ENCODE results near the gene MEOX2. TPM values are rescaled to one million over a fixed set of nuclear protein-coding genes. Genes with fewer than 3 reads are reported as not detected.
A peak's percentile ranks its signal among the peaks of the same experiment; 100 is the strongest.

Gene MEOX2
- total RNA-seq, 4 donors from 2014 or later: 0.51 to 16.9 (median 5.7) TPM

DNA sequence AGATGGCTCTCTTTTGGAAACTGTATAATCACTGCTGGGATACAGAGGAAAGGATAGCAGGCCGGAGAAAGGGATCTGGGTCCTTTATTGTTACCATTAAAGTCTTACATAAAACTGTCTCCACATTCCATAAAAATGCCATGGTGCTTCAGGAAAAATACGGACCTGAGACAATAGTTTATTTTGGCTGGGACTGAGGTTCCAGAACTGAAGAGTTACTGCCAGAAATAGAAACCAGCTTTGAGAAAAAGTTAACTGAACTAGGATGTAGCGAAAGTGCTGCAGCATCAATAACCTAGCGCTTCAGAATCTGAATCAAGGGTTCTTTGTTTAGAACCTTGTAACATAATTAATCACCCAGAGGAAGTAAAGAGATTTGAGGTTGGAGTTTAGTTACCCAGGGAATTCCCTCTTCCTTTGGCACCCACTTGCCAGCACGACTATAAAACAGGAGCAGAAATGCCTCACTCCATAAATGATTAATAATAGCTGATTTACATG lies 38.0 kb downstream of the MEOX2 start:
- H3K27ac ChIP-seq: peak overlapping the region; percentile 62 to 66
- H3K27me3 ChIP-seq: no peaks in the 10 kb centered on the region
- H3K4me1 ChIP-seq: no peaks in the 10 kb centered on the region
- no peak overlapping the region for H3K4me3 ChIP-seq
- intact Hi-C loops (cut with DNase I; ENCODE audit: low total_unique reads): no loop called here
- no peak for DNase-seq
- H3K36me3 ChIP-seq: no peaks in the 10 kb centered on the region
- TF ChIP-seq POLR2A (IDR thresholded peaks at IDR 0.05): no peak
- no peak for TF ChIP-seq CTCF (IDR thresholded peaks at IDR 0.05)
- no peaks in the 10 kb centered on the region for H3K9me3 ChIP-seq

DNA sequence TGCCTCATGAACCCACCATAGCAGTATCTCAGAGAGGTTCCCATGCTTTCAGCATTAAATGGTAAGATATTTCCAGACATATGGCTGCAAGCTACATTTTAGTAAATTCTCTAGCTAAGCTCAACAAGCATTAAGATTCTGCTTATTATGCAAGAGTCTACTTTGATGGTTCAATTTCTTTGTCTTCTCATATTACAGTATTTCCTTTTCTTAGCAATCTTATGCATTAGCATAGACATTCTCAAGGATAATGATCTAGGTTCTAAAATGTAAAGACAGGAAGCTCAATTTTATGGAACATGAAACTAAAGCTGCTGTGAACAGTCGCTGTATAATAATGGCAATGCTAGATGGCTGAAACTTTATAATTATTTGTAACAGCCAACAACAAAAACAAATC lies 39.2 kb downstream of the MEOX2 start:
- H3K27ac ChIP-seq: no peak overlapping the region
- no peaks in the 10 kb centered on the region for H3K9me3 ChIP-seq
- H3K4me3 ChIP-seq: no peak overlapping the region
- no peaks in the 10 kb centered on the region for H3K36me3 ChIP-seq
- intact Hi-C loops (cut with DNase I; ENCODE audit: low total_unique reads): no loop called here
- H3K27me3 ChIP-seq: no peaks in the 10 kb centered on the region
- TF ChIP-seq POLR2A (IDR thresholded peaks at IDR 0.05) (no peak), CTCF (IDR thresholded peaks at IDR 0.05) (no peak)
- no peak for DNase-seq
- no peaks in the 10 kb centered on the region for H3K4me1 ChIP-seq

DNA sequence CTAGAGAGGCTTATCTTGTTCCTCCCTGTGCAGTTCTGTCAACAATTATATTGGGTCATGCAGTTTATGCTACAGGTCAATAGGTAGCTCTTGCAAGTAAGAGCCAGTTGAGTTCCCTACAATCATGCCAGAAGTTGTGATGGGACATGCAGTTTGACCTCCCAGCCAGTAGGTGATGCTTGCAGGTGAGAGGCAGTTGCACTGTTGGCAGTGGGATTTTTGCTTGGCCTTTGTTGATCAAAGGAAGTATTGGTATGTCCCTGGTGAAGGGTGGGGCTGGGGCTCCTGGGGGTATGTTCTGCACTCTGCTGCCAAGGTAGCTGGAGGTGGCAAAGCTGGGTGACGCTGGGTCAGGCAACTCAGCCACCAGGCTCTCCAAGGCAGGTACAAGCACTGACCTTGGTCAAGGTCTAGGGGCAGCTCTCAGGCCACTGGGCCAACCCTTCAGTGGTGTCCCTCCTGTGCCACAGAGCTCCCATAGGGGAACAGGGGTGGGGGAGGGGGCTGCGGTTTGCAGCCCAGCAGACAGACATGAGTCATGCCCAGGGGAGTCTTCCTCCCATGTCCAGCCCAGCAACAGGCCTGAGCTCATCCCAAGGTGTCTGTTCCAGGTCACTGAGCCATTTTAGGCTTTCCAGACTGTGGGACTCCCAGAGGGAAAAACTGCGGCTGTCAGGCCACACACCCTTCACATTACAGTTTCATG lies 43.3 kb downstream of the MEOX2 start:
- H3K27ac ChIP-seq: no peak overlapping the region
- intact Hi-C loops (cut with DNase I; ENCODE audit: low total_unique reads): no loop called here
- H3K27me3 ChIP-seq: no peaks in the 10 kb centered on the region
- DNase-seq: no peak
- H3K36me3 ChIP-seq: no peaks in the 10 kb centered on the region
- no peak overlapping the region for H3K4me3 ChIP-seq
- TF ChIP-seq CTCF (IDR thresholded peaks at IDR 0.05): no peak
- no peak for TF ChIP-seq POLR2A (IDR thresholded peaks at IDR 0.05)
- H3K4me1 ChIP-seq: no peaks in the 10 kb centered on the region
- no peaks in the 10 kb centered on the region for H3K9me3 ChIP-seq

- H3K27me3 ChIP-seq: no peaks in the 10 kb centered on the region
- H3K4me1 ChIP-seq: peaks cover 0 to 4% of the 10 kb centered on the region in 2 donors
Measured at GRCh38 chr7:15628876-15629275, 57.6 kb downstream of the MEOX2 start.

More at GRCh38 chr7:15628876-15629275, 57.6 kb downstream of the MEOX2 start:
- no peak for DNase-seq
- no peak overlapping the region for H3K4me3 ChIP-seq
- no peak overlapping the region for H3K27ac ChIP-seq
- intact Hi-C loops (cut with DNase I; ENCODE audit: low total_unique reads): no loop called here
- no peaks in the 10 kb centered on the region for H3K9me3 ChIP-seq
- H3K36me3 ChIP-seq: no peaks in the 10 kb centered on the region
- TF ChIP-seq POLR2A (IDR thresholded peaks at IDR 0.05) (no peak), CTCF (IDR thresholded peaks at IDR 0.05) (no peak)

All from uterus (tissue), 4 donors.